ENCODE results near the gene MMP20. TPM values are rescaled to one million over a fixed set of nuclear protein-coding genes. Genes with fewer than 3 reads are reported as not detected.
A peak's percentile ranks its signal among the peaks of the same experiment; 100 is the strongest.

MMP20 gene
- total and polyA plus RNA-seq, 2 donors (not counting 3 experiments of a cell fraction or from before 2014, with no cell fraction given) = not detected

DNA sequence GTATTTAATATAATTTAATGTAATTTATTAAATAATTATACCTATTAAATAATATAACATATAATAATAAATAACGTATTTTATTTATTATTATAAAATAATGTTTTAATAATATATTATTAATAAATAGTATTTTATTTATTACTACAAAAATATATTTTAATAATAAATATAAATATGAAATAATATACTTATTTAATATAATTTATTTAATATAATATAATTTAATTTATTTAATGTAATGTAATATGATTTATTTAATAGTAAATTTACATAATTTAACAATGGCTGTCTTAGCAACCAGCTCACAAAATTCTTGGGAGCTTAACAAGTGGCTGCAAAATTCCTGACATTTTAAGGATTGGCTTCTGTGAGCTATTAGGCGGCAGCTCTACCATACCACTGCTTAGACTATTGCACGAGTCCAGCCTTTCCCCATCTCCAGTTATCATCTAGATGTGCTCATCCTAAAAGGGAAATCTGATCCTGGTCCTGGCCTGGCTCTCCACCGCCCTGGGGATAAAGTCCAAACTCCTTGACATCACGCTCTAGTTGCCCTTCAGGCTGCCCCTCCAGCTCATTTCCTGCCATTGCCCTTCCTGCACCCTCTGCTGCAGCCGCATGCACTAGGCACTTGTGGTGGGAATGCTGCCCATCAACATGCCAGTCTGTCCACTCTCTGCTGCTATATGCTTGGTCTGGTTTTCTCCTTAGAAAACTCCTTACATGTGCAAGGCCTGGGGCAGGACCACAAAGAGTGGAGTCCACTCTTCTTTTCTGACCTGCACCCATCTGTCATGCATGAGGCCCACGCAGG lies 9.8 kb downstream of the MMP20 start:
- Histone ChIP-seq H3K4me2 (ENCODE audit: insufficient read depth, low read length) (peak overlapping the region; percentile 10), H3K9ac (replicated peaks; ENCODE audit: extremely low read depth, insufficient read depth, low read length) (no peak overlapping the region), H2AFZ (ENCODE audit: low read depth, low read length) (peak overlapping the region; percentile 53), H3K36me3 (ENCODE audit: control insufficient read depth in 2 of 2, extremely low read depth in 1 of 2, insufficient read depth in 2 of 2, low read length in 2 of 2) (no peaks in the 10 kb centered on the region), H3K4me1 (ENCODE audit: control insufficient read depth, extremely low read depth, insufficient read depth, low read length) (peaks cover 11% of the 10 kb centered on the region), H4K20me1 (replicated peaks; ENCODE audit: control insufficient read depth, extremely low read depth, insufficient read depth, low read length) (no peaks in the 10 kb centered on the region), H3K4me3 (replicated peaks in 1 of 3; ENCODE audit: insufficient read depth in 1 of 3, low read depth in 1 of 3, low read length in 3 of 3) (no peak overlapping the region), H3K27me3 (ENCODE audit: control insufficient read depth in 2 of 2, insufficient read depth in 2 of 2, low read length in 2 of 2) (no peaks in the 10 kb centered on the region), H3K79me2 (ENCODE audit: control insufficient read depth, insufficient read depth, low read length) (no peaks in the 10 kb centered on the region), H3K27ac (ENCODE audit: insufficient read depth, low read depth, low read length) (no peak overlapping the region), H3K9me3 (replicated peaks; ENCODE audit: control insufficient read depth, insufficient read depth, low read length) (no peaks in the 10 kb centered on the region), H3K9me1 (replicated peaks; ENCODE audit: control insufficient read depth, extremely low read depth, insufficient read depth, low read length) (no peaks in the 10 kb centered on the region)
- TF ChIP-seq GATA2 (IDR thresholded peaks at IDR 0.05; ENCODE audit: insufficient read depth, insufficient read length, low read depth, low read length) = peak; percentile 35
- peak; percentile 4 for TF ChIP-seq MYC (IDR thresholded peaks at IDR 0.05; ENCODE audit: low read depth, low read length)
- TF ChIP-seq, protein P1, sequence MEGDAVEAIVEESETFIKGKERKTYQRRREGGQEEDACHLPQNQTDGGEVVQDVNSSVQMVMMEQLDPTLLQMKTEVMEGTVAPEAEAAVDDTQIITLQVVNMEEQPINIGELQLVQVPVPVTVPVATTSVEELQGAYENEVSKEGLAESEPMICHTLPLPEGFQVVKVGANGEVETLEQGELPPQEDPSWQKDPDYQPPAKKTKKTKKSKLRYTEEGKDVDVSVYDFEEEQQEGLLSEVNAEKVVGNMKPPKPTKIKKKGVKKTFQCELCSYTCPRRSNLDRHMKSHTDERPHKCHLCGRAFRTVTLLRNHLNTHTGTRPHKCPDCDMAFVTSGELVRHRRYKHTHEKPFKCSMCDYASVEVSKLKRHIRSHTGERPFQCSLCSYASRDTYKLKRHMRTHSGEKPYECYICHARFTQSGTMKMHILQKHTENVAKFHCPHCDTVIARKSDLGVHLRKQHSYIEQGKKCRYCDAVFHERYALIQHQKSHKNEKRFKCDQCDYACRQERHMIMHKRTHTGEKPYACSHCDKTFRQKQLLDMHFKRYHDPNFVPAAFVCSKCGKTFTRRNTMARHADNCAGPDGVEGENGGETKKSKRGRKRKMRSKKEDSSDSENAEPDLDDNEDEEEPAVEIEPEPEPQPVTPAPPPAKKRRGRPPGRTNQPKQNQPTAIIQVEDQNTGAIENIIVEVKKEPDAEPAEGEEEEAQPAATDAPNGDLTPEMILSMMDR (IDR thresholded peaks at IDR 0.05; ENCODE audit: extremely low read depth in 1 of 2, insufficient read depth in 1 of 2, low read depth in 1 of 2, low read length in 2 of 2) = no peak
- TF ChIP-seq POLR2AphosphoS5 (IDR thresholded peaks at IDR 0.05; ENCODE audit: insufficient read depth, low read depth, low read length) = peak; percentile 51
- BruUV-seq (replicated peaks) = no TSS peak
- intact Hi-C loops (cut with micrococcal nuclease) = no loop called here
- ChIA-PET POLR2A (no interaction called here), CTCF (interaction anchor here (0.9 to 6.2 kb wide), 6 partner anchors 23 to 273 kb away, joined by 3 to 83 read pairs (median 6); no protein-coding TSS in a partner anchor)
- FAIRE-seq (peak; percentile 72), DNase-seq (ENCODE audit: low read depth, low spot score) (peak; percentile 38)
- dilution Hi-C loops (cut with MboI; ENCODE audit: extremely low pct_ligation_motif_present, low sequenced_read_pairs) = no loop called here

Data from endothelial cell of umbilical vein (primary cell).